Measurements from ENCODE around the gene HADHB. TPM values are rescaled to one million over a fixed set of nuclear protein-coding genes. Genes with fewer than 3 reads are reported as not detected.

HADHB gene
- total and polyA plus RNA-seq, 2 of the 13 experiments (the other 11 are each of a cell fraction or from before 2014, with no cell fraction given), result 112 to 238 TPM

DNA sequence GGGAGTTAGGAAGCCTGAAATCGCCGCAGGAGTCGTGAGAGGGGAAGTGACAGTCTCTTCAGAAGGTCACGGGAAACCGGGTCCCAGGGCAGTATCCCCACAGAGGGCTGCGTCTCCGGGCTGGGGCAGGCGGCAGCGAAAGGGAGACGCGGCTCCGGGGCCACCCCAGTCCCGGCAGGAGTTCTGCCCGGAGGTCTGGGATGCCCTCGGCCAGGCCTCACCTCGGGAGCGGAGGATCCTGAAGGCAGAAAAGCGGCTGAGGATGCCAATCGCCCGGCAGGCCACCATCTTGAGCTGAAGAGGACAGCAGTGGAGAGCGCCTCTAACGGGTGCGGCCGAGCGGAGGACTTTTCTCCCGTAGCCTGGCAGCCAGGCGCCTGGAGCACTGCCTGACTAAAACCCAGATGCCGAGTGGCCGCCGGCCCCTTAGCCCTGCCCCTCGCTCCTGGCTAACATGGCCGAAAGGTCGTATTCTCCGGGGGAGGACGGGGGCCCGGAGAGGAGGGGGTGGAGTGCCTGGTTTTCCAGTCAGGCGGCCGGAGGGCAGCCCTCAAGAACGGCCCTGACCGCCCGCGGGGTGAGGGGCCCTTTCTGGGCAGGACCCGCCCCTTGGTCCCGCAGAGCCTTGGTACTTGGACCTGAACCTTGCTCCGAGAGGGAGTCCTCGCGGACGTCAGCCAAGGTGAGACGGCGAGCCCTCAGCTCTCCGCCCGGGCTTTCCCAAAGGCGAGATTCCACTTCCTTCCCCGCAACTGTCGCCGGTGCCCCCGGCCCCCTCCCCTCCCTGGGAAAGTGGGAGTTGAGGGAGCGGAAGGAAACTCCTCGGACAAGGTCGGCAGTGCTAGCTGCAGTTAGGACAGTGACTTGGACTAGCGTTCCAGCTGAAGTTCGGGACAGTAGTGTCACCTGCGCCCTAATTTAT lies at the start of gene HADHB, which contains the start of gene HADHA (continued):
- TF ChIP-seq, protein P1, sequence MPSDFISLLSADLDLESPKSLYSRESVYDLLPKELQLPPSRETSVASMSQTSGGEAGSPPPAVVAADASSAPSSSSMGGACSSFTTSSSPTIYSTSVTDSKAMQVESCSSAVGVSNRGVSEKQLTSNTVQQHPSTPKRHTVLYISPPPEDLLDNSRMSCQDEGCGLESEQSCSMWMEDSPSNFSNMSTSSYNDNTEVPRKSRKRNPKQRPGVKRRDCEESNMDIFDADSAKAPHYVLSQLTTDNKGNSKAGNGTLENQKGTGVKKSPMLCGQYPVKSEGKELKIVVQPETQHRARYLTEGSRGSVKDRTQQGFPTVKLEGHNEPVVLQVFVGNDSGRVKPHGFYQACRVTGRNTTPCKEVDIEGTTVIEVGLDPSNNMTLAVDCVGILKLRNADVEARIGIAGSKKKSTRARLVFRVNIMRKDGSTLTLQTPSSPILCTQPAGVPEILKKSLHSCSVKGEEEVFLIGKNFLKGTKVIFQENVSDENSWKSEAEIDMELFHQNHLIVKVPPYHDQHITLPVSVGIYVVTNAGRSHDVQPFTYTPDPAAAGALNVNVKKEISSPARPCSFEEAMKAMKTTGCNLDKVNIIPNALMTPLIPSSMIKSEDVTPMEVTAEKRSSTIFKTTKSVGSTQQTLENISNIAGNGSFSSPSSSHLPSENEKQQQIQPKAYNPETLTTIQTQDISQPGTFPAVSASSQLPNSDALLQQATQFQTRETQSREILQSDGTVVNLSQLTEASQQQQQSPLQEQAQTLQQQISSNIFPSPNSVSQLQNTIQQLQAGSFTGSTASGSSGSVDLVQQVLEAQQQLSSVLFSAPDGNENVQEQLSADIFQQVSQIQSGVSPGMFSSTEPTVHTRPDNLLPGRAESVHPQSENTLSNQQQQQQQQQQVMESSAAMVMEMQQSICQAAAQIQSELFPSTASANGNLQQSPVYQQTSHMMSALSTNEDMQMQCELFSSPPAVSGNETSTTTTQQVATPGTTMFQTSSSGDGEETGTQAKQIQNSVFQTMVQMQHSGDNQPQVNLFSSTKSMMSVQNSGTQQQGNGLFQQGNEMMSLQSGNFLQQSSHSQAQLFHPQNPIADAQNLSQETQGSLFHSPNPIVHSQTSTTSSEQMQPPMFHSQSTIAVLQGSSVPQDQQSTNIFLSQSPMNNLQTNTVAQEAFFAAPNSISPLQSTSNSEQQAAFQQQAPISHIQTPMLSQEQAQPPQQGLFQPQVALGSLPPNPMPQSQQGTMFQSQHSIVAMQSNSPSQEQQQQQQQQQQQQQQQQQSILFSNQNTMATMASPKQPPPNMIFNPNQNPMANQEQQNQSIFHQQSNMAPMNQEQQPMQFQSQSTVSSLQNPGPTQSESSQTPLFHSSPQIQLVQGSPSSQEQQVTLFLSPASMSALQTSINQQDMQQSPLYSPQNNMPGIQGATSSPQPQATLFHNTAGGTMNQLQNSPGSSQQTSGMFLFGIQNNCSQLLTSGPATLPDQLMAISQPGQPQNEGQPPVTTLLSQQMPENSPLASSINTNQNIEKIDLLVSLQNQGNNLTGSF (CRISPR knock-in tag; IDR thresholded peaks at IDR 0.05), result no peak
- TF ChIP-seq TSC22D2 (CRISPR knock-in tag; IDR thresholded peaks at IDR 0.05; ENCODE audit: borderline replicate concordance), result peak; percentile 79; the same call in 1 of the 2 replicates
- TF ChIP-seq ETV6 (CRISPR knock-in tag; conservative IDR thresholded peaks at IDR 0.05), result peak; percentile 78; the same call in 1 of the 2 replicates
- peak; percentile 86 for TF ChIP-seq KDM5A (IDR thresholded peaks at IDR 0.05; ENCODE audit: borderline replicate concordance, low read length)
- TF ChIP-seq ZNF30 (CRISPR knock-in tag; IDR thresholded peaks at IDR 0.05), result no peak
- TF ChIP-seq ZNF616 (CRISPR knock-in tag; IDR thresholded peaks at IDR 0.05; ENCODE audit: low read depth), result no peak; the same call in 1 of the 2 replicates
- TF ChIP-seq MBD4 (IDR thresholded peaks at IDR 0.05; ENCODE audit: borderline replicate concordance, low read length), result no peak
- peak; percentile 31 for TF ChIP-seq ZNF563 (CRISPR knock-in tag; IDR thresholded peaks at IDR 0.05)
- TF ChIP-seq KLF12 (CRISPR knock-in tag; IDR thresholded peaks at IDR 0.05; ENCODE audit: borderline replicate concordance), result peak; percentile 91
- no peak for TF ChIP-seq RFX3 (CRISPR knock-in tag; IDR thresholded peaks at IDR 0.05)
- TF ChIP-seq MED1 (CRISPR knock-in tag; IDR thresholded peaks at IDR 0.05), result peak; percentile 87
- TF ChIP-seq KLF13 (CRISPR knock-in tag; IDR thresholded peaks at IDR 0.05), result no peak
- TF ChIP-seq ZNF703 (CRISPR knock-in tag; IDR thresholded peaks at IDR 0.05; ENCODE audit: borderline replicate concordance), result peak; percentile 90; the same call in 1 of the 2 replicates
- peak; percentile 54; the same call in 1 of the 2 replicates for TF ChIP-seq MXD4 (CRISPR knock-in tag; IDR thresholded peaks at IDR 0.05)
- TF ChIP-seq, protein P2, sequence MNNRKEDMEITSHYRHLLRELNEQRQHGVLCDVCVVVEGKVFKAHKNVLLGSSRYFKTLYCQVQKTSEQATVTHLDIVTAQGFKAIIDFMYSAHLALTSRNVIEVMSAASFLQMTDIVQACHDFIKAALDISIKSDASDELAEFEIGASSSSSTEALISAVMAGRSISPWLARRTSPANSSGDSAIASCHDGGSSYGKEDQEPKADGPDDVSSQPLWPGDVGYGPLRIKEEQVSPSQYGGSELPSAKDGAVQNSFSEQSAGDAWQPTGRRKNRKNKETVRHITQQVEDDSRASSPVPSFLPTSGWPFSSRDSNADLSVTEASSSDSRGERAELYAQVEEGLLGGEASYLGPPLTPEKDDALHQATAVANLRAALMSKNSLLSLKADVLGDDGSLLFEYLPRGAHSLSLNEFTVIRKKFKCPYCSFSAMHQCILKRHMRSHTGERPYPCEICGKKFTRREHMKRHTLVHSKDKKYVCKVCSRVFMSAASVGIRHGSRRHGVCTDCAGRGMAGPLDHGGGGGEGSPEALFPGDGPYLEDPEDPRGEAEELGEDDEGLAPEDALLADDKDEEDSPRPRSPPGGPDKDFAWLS (CRISPR knock-in tag; IDR thresholded peaks at IDR 0.05; ENCODE audit: borderline replicate concordance), result no peak; the same call in 1 of the 2 replicates
- TF ChIP-seq NFIC (IDR thresholded peaks at IDR 0.05; ENCODE audit: low read length), result 0 out of 2 replicates have a peak, but pooled peaks have one; percentile 64
- peak; percentile 62; the same call in 1 of the 2 replicates for TF ChIP-seq EED (CRISPR knock-in tag; IDR thresholded peaks at IDR 0.05)
- TF ChIP-seq, protein P3, sequence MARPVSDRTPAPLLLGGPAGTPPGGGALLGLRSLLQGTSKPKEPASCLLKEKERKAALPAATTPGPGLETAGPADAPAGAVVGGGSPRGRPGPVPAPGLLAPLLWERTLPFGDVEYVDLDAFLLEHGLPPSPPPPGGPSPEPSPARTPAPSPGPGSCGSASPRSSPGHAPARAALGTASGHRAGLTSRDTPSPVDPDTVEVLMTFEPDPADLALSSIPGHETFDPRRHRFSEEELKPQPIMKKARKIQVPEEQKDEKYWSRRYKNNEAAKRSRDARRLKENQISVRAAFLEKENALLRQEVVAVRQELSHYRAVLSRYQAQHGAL (CRISPR knock-in tag; IDR thresholded peaks at IDR 0.05; ENCODE audit: not compliant biosample characterization), result no peak
- TF ChIP-seq BCL6 (CRISPR knock-in tag; IDR thresholded peaks at IDR 0.05), result peak; percentile 80
